Gastroesophageal sphincter (tissue), 4 donors: ENCODE results near the gene CPXCR1. TPM values are rescaled to one million over a fixed set of nuclear protein-coding genes. Genes with fewer than 3 reads are reported as not detected.
"Not testable (repeated sequence)": the region's sequence is repeated elsewhere in the genome, so short reads cannot be mapped to it uniquely, and the experiment has no call there.

ENCODE experiments used
- ATAC-seq: fragments of 150-250 bp; one replicate; pipeline ENCODE4 v1.9.1; 2016; ENCODE audit warnings: mild to moderate bottlenecking, moderate library complexity
- H3K27ac ChIP-seq, 4 donors: fragments of 200-600 bp; sonication (generic) in 3 of 4; 1 replicate in 3 of 4; 2 replicates in 1 of 4; pipeline ENCODE4 v1.5.1; 2016 to 2019
- H3K27me3 ChIP-seq: fragments of 200-600 bp; sonication (generic); one replicate; pipeline ENCODE4 v1.5.1; 2019
- H3K36me3 ChIP-seq, 2 donors: fragments of 200-600 bp; sonication (generic); one replicate each; pipeline ENCODE4 v1.5.1; 2019; ENCODE audit warnings: control low read depth in 1 of 2
- H3K4me1 ChIP-seq, 3 donors: fragments of 200-600 bp; sonication (generic); 1 replicate in 2 of 3; 2 replicates in 1 of 3; pipeline ENCODE4 v1.5.1; 2016 to 2019; ENCODE audit warnings: control low read depth in 2 of 3
- H3K4me3 ChIP-seq, 2 donors: fragments of 200-600 bp; sonication (generic); one replicate each; pipeline ENCODE4 v1.5.1; 2019; ENCODE audit warnings: mild to moderate bottlenecking in 1 of 2, moderate library complexity in 1 of 2
- H3K9me3 ChIP-seq, 3 donors: fragments of 200-600 bp; sonication (generic); one replicate each; pipeline ENCODE4 v1.5.1; 2017 to 2019; ENCODE audit warnings: control low read depth in 2 of 3
- CTCF ChIP-seq, 4 experiments: fragments of 200-600 bp in 2 of 4; fragments of 450-650 bp in 2 of 4; sonication (generic) in 1 of 4; IDR thresholded peaks; one replicate each; pipeline ENCODE4 v1.5.1; 2017 to 2019; ENCODE audit warnings: antibody characterized with exemption in 4 of 4, mild to moderate bottlenecking in 2 of 4, moderate library complexity in 2 of 4
- EP300 ChIP-seq: sonication (generic); formaldehyde crosslinking; IDR thresholded peaks from one replicate; pipeline ENCODE4 v1.6.1; 2017; ENCODE audit warnings: antibody characterized with exemption, mild to moderate bottlenecking
- POLR2A ChIP-seq, 2 donors: fragments of 450-650 bp; IDR thresholded peaks; one replicate each; pipeline ENCODE4 v1.6.1; 2017; ENCODE audit warnings: antibody characterized with exemption in 2 of 2, mild to moderate bottlenecking in 2 of 2, moderate library complexity in 1 of 2
- POLR2AphosphoS5 ChIP-seq: sonication (generic); formaldehyde crosslinking; IDR thresholded peaks from one replicate; pipeline ENCODE4 v1.6.1; 2017; ENCODE audit warnings: antibody characterized with exemption
- WGBS, 2 donors: methylation state at CpG; one replicate each; pipeline ENCODE4 v1.1.5; 2018; ENCODE audit warnings: low coverage in 1 of 2; 5-methylcytosine and 5-hydroxymethylcytosine counted together
- total RNA-seq, 4 donors: library from RNA; depleted of rRNA; stranded (reverse); fragments of >200 nt; gene quantifications; one replicate each; pipeline ENCODE4 v1.1.0, GENCODE V29; 2016

CPXCR1 gene
- total RNA-seq = not detected

GRCh38 chrX:88746925-88747324, at the start of gene CPXCR1:
Gene CPXCR1, plus strand, starts transcription at chrX:88747225. Its CDS starts 6,190 bp downstream, at chrX:88753415.
- TF ChIP-seq EP300 = no peak
- no peak for TF ChIP-seq CTCF (IDR thresholded peaks at IDR 0.05)
- TF ChIP-seq POLR2A (IDR thresholded peaks at IDR 0.05) = no peak
- no peak for TF ChIP-seq POLR2AphosphoS5
- no peak within 1 kb of the TSS for H3K4me3 ChIP-seq
- no peak for ATAC-seq
- H3K4me1 ChIP-seq = no peaks in the 10 kb centered on the region
- no peaks in the 10 kb centered on the region for H3K36me3 ChIP-seq
- no peaks in the 10 kb centered on the region for H3K27me3 ChIP-seq
- WGBS, 2 donors = 49 to 50% methylated on average over 2 to 3 of the region's 3 CpGs
- H3K27ac ChIP-seq = no peak within 1 kb of the TSS
- H3K9me3 ChIP-seq = no peaks in the 10 kb centered on the region

GRCh38 chrX:88735835-88736234, 11.2 kb upstream of the CPXCR1 start:
- H3K36me3 ChIP-seq = no peaks in the 10 kb centered on the region
- H3K27ac ChIP-seq = no peak overlapping the region
- WGBS, 2 donors = no CpG with 5 or more reads among the region's 4 CpGs
- H3K4me3 ChIP-seq = no peak overlapping the region
- TF ChIP-seq CTCF (IDR thresholded peaks at IDR 0.05) (no peak), POLR2A (IDR thresholded peaks at IDR 0.05) (no peak), POLR2AphosphoS5 (no peak), EP300 (no peak)
- H3K4me1 ChIP-seq = no peaks in the 10 kb centered on the region
- H3K27me3 ChIP-seq = no peaks in the 10 kb centered on the region
- ATAC-seq = no peak
- H3K9me3 ChIP-seq = no peaks in the 10 kb centered on the region

- not testable (repeated sequence) for H3K9me3 ChIP-seq, H3K4me1 ChIP-seq, H3K36me3 ChIP-seq, H3K27me3 ChIP-seq, H3K4me3 ChIP-seq, H3K27ac ChIP-seq, ATAC-seq
- WGBS, 2 donors = no CpG with 5 or more reads among the region's 11 CpGs
These were observed 810 bp upstream of the CPXCR1 start for GRCh38 chrX:88746215-88746614.

- not testable (repeated sequence) for ATAC-seq, H3K27me3 ChIP-seq, H3K36me3 ChIP-seq, H3K4me3 ChIP-seq, H3K9me3 ChIP-seq, H3K27ac ChIP-seq, H3K4me1 ChIP-seq
- 50 to 92% methylated on average over 1 to 3 of the region's 5 CpGs for WGBS, 2 donors
These were observed 5.3 kb downstream of the CPXCR1 start for GRCh38 chrX:88752339-88752738.

- no peak for TF ChIP-seq EP300
- TF ChIP-seq POLR2A (IDR thresholded peaks at IDR 0.05) = no peak
- TF ChIP-seq CTCF (IDR thresholded peaks at IDR 0.05) = no peak
- no peak for TF ChIP-seq POLR2AphosphoS5
- Histone ChIP-seq H3K4me1 (no peaks in the 10 kb centered on the region), H3K4me3 (no peak overlapping the region), H3K36me3 (no peaks in the 10 kb centered on the region), H3K9me3 (no peaks in the 10 kb centered on the region), H3K27me3 (no peaks in the 10 kb centered on the region), H3K27ac (no peak overlapping the region)
- WGBS, 2 donors = no CpG with 5 or more reads among the region's 4 CpGs
- ATAC-seq = no peak
These were observed 42.8 kb downstream of the CPXCR1 start for GRCh38 chrX:88789825-88790224.
